HG03108 (cell line): ENCODE results near the gene PLAAT3.
A peak's percentile ranks its signal among the peaks of the same experiment; 100 is the strongest.
"Not testable (repeated sequence)": the region's sequence is repeated elsewhere in the genome, so short reads cannot be mapped to it uniquely, and the experiment has no call there.

ENCODE experiments used
- ATAC-seq: cut with Tn5 transposase; IDR thresholded peaks from one replicate; pipeline ENCODE4 v1.9.1; 2021; ENCODE audit warnings: moderate library complexity; ENCODE audit not compliant: unreplicated experiment

PLAAT3 gene

GRCh38 chr11:63542506-63542905 is 71.7 kb downstream of the PLAAT3 start:
- not testable (repeated sequence) for ATAC-seq

- no peak for ATAC-seq
Measured at GRCh38 chr11:63537293-63538101, 76.7 kb downstream of the PLAAT3 start.

GRCh38 chr11:63536669-63537292 is 77.5 kb downstream of the PLAAT3 start, which contains the start of gene PLAAT4:
TSS of gene PLAAT4 (plus strand) at chr11:63536808. CDS start at chr11:63536869, 61 bp downstream.
- no peak for ATAC-seq

GRCh38 chr11:63535734-63536133 is 78.5 kb downstream of the PLAAT3 start:
- ATAC-seq, result no peak

GRCh38 chr11:63534895-63535461 is 79.3 kb downstream of the PLAAT3 start:
- peak; percentile 30 for ATAC-seq

GRCh38 chr11:63534076-63534475 is 80.2 kb downstream of the PLAAT3 start:
- ATAC-seq, result no peak

GRCh38 chr11:63532799-63533475 is 81.3 kb downstream of the PLAAT3 start:
- ATAC-seq, result no peak

GRCh38 chr11:63532117-63532516 is 82.1 kb downstream of the PLAAT3 start:
- ATAC-seq, result no peak

GRCh38 chr11:63531074-63531792 is 83.0 kb downstream of the PLAAT3 start:
- ATAC-seq, result peak; percentile 70

- no peak for ATAC-seq
Measured at GRCh38 chr11:63530021-63530420, 84.2 kb downstream of the PLAAT3 start.

- not testable (repeated sequence) for ATAC-seq
Measured at GRCh38 chr11:63529373-63529772, 84.9 kb downstream of the PLAAT3 start.

- ATAC-seq, result not testable (repeated sequence)
Measured at GRCh38 chr11:63528729-63529278, 85.4 kb downstream of the PLAAT3 start.

- ATAC-seq, result not testable (repeated sequence)
Measured at GRCh38 chr11:63528156-63528555, 86.1 kb downstream of the PLAAT3 start.

GRCh38 chr11:63527667-63528066 is 86.6 kb downstream of the PLAAT3 start:
- ATAC-seq, result no peak
